MM.1S (cell line): ENCODE measurements around the gene ZMIZ1.

ENCODE experiments used
- DNase-seq: peaks from one replicate; pipeline ENCODE4 v3.0.0-alpha.2; 2015
- H2AFZ ChIP-seq: fragments of 300-600 bp; sonication (generic); 2 replicates; pipeline ENCODE4 v1.6.0; 2016; ENCODE audit warnings: antibody characterized with exemption, low read length
- H3F3A ChIP-seq: fragments of 300-600 bp; sonication (generic); 2 replicates; pipeline ENCODE4 v1.6.1; 2016; ENCODE audit warnings: mild to moderate bottlenecking, antibody characterized with exemption, low read length, moderate library complexity, mixed read lengths; ENCODE audit not compliant: insufficient read depth
- H3K27ac ChIP-seq: fragments of 300-600 bp; sonication (generic); 2 replicates; pipeline ENCODE4 v1.5.1; 2016; ENCODE audit warnings: mild to moderate bottlenecking, low read length
- H3K27me3 ChIP-seq: fragments of 300-600 bp; sonication (generic); replicated peaks from 2 replicates; pipeline ENCODE4 v1.6.0; 2016; ENCODE audit warnings: low read length; ENCODE audit not compliant: insufficient read depth
- H3K36me3 ChIP-seq: fragments of 300-600 bp; sonication (generic); replicated peaks from 2 replicates; pipeline ENCODE4 v1.6.1; 2016; ENCODE audit warnings: mild to moderate bottlenecking, low read length, mixed read lengths; ENCODE audit not compliant: insufficient read depth
- H3K4me1 ChIP-seq: fragments of 300-600 bp; sonication (generic); 2 replicates; pipeline ENCODE4 v1.6.1; 2016; ENCODE audit warnings: low read length, mixed read lengths
- H3K4me2 ChIP-seq: fragments of 300-600 bp; sonication (generic); 2 replicates; pipeline ENCODE4 v1.6.0; 2016; ENCODE audit warnings: low read depth, low read length
- H3K4me3 ChIP-seq: fragments of 300-600 bp; sonication (generic); 2 replicates; pipeline ENCODE4 v1.5.1; 2016; ENCODE audit warnings: low read length, mixed read lengths
- H3K79me2 ChIP-seq: fragments of 300-600 bp; sonication (generic); 2 replicates; pipeline ENCODE4 v1.6.1; 2016; ENCODE audit warnings: mixed run types, low read length, mixed read lengths
- H3K9ac ChIP-seq: fragments of 300-600 bp; sonication (generic); 2 replicates; pipeline ENCODE4 v1.6.1; 2016; ENCODE audit warnings: low read length, mixed read lengths
- H3K9me2 ChIP-seq: fragments of 300-600 bp; sonication (generic); replicated peaks from 2 replicates; pipeline ENCODE4 v1.6.1; 2016; ENCODE audit warnings: mild to moderate bottlenecking, low read length, mixed read lengths; ENCODE audit not compliant: insufficient read depth
- H3K9me3 ChIP-seq: fragments of 300-600 bp; sonication (generic); replicated peaks from 2 replicates; pipeline ENCODE4 v1.6.1; 2016; ENCODE audit warnings: mild to moderate bottlenecking, low read length, mixed read lengths; ENCODE audit not compliant: insufficient read depth
- H4K20me1 ChIP-seq: fragments of 300-600 bp; sonication (generic); 2 replicates; pipeline ENCODE4 v1.6.1; 2016; ENCODE audit warnings: mild to moderate bottlenecking, low read length, moderate library complexity, mixed read lengths; ENCODE audit not compliant: insufficient read depth
- CTCF ChIP-seq: fragments of 300-600 bp; sonication (generic); IDR thresholded peaks from 2 replicates; pipeline ENCODE4 v1.5.1; 2016; ENCODE audit warnings: antibody characterized with exemption, low read length, mixed read lengths
- EZH2 ChIP-seq: fragments of 300-600 bp; sonication (generic); optimal IDR thresholded peaks from 2 replicates; pipeline ENCODE3; 2017; ENCODE audit warnings: low read depth, mild to moderate bottlenecking, antibody characterized with exemption, low read length, mixed read lengths
- EZH2phosphoT487 ChIP-seq: fragments of 300-600 bp; sonication (generic); IDR thresholded peaks from 2 replicates; pipeline ENCODE4 v1.6.1; 2018; ENCODE audit warnings: antibody characterized with exemption, low read length

Gene ZMIZ1

GRCh38 chr10:79057481-79058275 lies 11.1 kb upstream of the ZMIZ1 start:
- no peaks in the 10 kb centered on the region for H4K20me1 ChIP-seq
- TF ChIP-seq EZH2 (no peak), EZH2phosphoT487 (no peak), CTCF (no peak)
- no peak overlapping the region for H3K4me2 ChIP-seq
- no peaks in the 10 kb centered on the region for H3K4me1 ChIP-seq
- H2AFZ ChIP-seq: no peak overlapping the region
- no peak overlapping the region for H3K4me3 ChIP-seq
- H3K9me2 ChIP-seq: no peaks in the 10 kb centered on the region
- no peaks in the 10 kb centered on the region for H3K9me3 ChIP-seq
- no peak for DNase-seq
- no peaks in the 10 kb centered on the region for H3K27me3 ChIP-seq
- no peak overlapping the region for H3K27ac ChIP-seq
- no peaks in the 10 kb centered on the region for H3K79me2 ChIP-seq
- H3F3A ChIP-seq: no peaks in the 10 kb centered on the region
- H3K36me3 ChIP-seq: no peaks in the 10 kb centered on the region
- no peak overlapping the region for H3K9ac ChIP-seq

- H3K4me1 ChIP-seq: peaks cover 3% of the 10 kb centered on the region; the same call in 1 of the 2 replicates
- no peak overlapping the region for H3K4me2 ChIP-seq
- no peaks in the 10 kb centered on the region for H3K27me3 ChIP-seq
Measured at GRCh38 chr10:79058899-79059841, 9.6 kb upstream of the ZMIZ1 start.

GRCh38 chr10:79059859-79060379 lies 8.8 kb upstream of the ZMIZ1 start:
- no peaks in the 10 kb centered on the region for H3K79me2 ChIP-seq
- no peak for DNase-seq
- H3K4me3 ChIP-seq: no peak overlapping the region
- no peaks in the 10 kb centered on the region for H3K36me3 ChIP-seq
- H3K9me3 ChIP-seq: no peaks in the 10 kb centered on the region
- no peak overlapping the region for H3K4me2 ChIP-seq
- H3K27me3 ChIP-seq: no peaks in the 10 kb centered on the region
- H3F3A ChIP-seq: no peaks in the 10 kb centered on the region
- no peak overlapping the region for H3K27ac ChIP-seq
- no peaks in the 10 kb centered on the region for H3K9me2 ChIP-seq
- TF ChIP-seq EZH2 (no peak), EZH2phosphoT487 (no peak), CTCF (no peak)
- H2AFZ ChIP-seq: no peak overlapping the region
- peaks cover 6% of the 10 kb centered on the region; the same call in 1 of the 2 replicates for H3K4me1 ChIP-seq
- no peak overlapping the region for H3K9ac ChIP-seq
- H4K20me1 ChIP-seq: no peaks in the 10 kb centered on the region

More at GRCh38 chr10:79058899-79059841, 9.6 kb upstream of the ZMIZ1 start:
- Histone ChIP-seq H3K9ac (no peak overlapping the region), H3K9me3 (no peaks in the 10 kb centered on the region), H3K27ac (no peak overlapping the region), H3F3A (no peaks in the 10 kb centered on the region), H3K9me2 (no peaks in the 10 kb centered on the region), H2AFZ (no peak overlapping the region), H3K4me3 (no peak overlapping the region), H4K20me1 (no peaks in the 10 kb centered on the region), H3K79me2 (no peaks in the 10 kb centered on the region), H3K36me3 (no peaks in the 10 kb centered on the region)
- TF ChIP-seq CTCF (no peak), EZH2 (no peak), EZH2phosphoT487 (no peak)
- no peak for DNase-seq
